ENCODE data around the gene DTD2.

GRCh38 chr14:31461545-31461944 lies 4.2 kb upstream of the DTD2 start:
- no peak for TF ChIP-seq SP1 (IDR thresholded peaks at IDR 0.05)
- no peak for TF ChIP-seq ARNT (IDR thresholded peaks at IDR 0.05)
- no peak for TF ChIP-seq NFRKB (IDR thresholded peaks at IDR 0.05)
- no peak for TF ChIP-seq HDGF (IDR thresholded peaks at IDR 0.05; ENCODE audit: borderline replicate concordance)
- no peak for TF ChIP-seq FOXA1 (IDR thresholded peaks at IDR 0.05)
- no peak for TF ChIP-seq ELF4 (IDR thresholded peaks at IDR 0.05)
- no peak for TF ChIP-seq BHLHE40 (IDR thresholded peaks at IDR 0.05; ENCODE audit: borderline replicate concordance)
- no peak for TF ChIP-seq FOXK2 (IDR thresholded peaks at IDR 0.05)

Measured in HEK293T (cell line).